GM12878 (cell line): ENCODE data around the gene NCAPD2. TPM values are rescaled to one million over a fixed set of nuclear protein-coding genes. Genes with fewer than 3 reads are reported as not detected.

Source experiments
- ATAC-seq: fragments of 200-7000 bp; cut with Tn5 transposase; 3 replicates; pipeline ENCODE4 v1.9.1; 2020; ENCODE audit warnings: mild to moderate bottlenecking, moderate library complexity
- BruUV-seq: library from RNA; stranded (reverse); fragments of 400-500 nt; replicated peaks from 2 replicates; lab custom pipeline; 2021; lab: Mats Ljungman, UMichigan
- CTCF ChIA-PET: fragments of 300-600 bp; sonication (Branson Sonifier 250); formaldehyde crosslinking; extraction: SDS; loops from one replicate; lab custom pipeline; 2021; ENCODE audit warnings: inconsistent platforms; lab: Yijun Ruan, JAX
- POLR2A ChIA-PET: fragments of 350-600 bp; formaldehyde crosslinking; extraction: SDS; loops from one replicate; lab custom pipeline; 2021; ENCODE audit warnings: inconsistent platforms; lab: Charles Lee
- RAD21 ChIA-PET: fragments of 300-600 bp; sonication (Branson Sonifier 250); formaldehyde crosslinking; loops from one replicate; lab custom pipeline; 2023; ENCODE audit warnings: antibody characterized with exemption; ENCODE audit not compliant: unreplicated experiment; lab: Charles Lee
- SMC1A ChIA-PET: fragments of 300-600 bp; sonication (Branson Sonifier 250); formaldehyde crosslinking; loops from one replicate; lab custom pipeline; 2023; ENCODE audit not compliant: unreplicated experiment, uncharacterized antibody; lab: Charles Lee
- DNase-seq: peaks from one replicate; pipeline ENCODE4 v3.0.0-alpha.2; 2011; ENCODE audit warnings: low read depth, low spot score
- FAIRE-seq: peaks from 3 replicates; lab custom pipeline; 2011; peaks lifted over from hg19 to GRCh38; lab: Jason Lieb, UNC
- H2AFZ ChIP-seq: 2 replicates; pipeline ENCODE4 v1.6.0; 2011; ENCODE audit warnings: low read depth, low read length, control low read depth; ENCODE audit not compliant: control insufficient read depth
- H3K27ac ChIP-seq: 2 replicates; pipeline ENCODE4 v1.5.1; 2011; ENCODE audit warnings: control low read depth; ENCODE audit not compliant: control insufficient read depth, insufficient read depth
- H3K27me3 ChIP-seq, 2 experiments: replicated peaks in 1 of 2; 2 replicates each; pipeline versions ENCODE4 v1.6.0 to v1.6.1; 2011; ENCODE audit warnings: low read length in 1 of 2; ENCODE audit not compliant: control insufficient read depth in 2 of 2, insufficient read depth in 2 of 2
- H3K36me3 ChIP-seq, 2 experiments: 2 replicates each; pipeline ENCODE4 v1.5.1; 2011; ENCODE audit warnings: low read length in 1 of 2; ENCODE audit not compliant: control insufficient read depth in 2 of 2, insufficient read depth in 2 of 2
- H3K4me1 ChIP-seq: 2 replicates; pipeline ENCODE4 v1.6.1; 2011; ENCODE audit warnings: mild to moderate bottlenecking, low read length, moderate library complexity, mixed read lengths; ENCODE audit not compliant: control insufficient read depth, insufficient read depth
- H3K4me2 ChIP-seq: 2 replicates; pipeline ENCODE4 v1.6.0; 2011; ENCODE audit warnings: control low read depth; ENCODE audit not compliant: control insufficient read depth, insufficient read depth
- H3K4me3 ChIP-seq: fragments of 200-600 bp; sonication (generic); 2 replicates; pipeline ENCODE4 v1.5.1; 2016
- H3K79me2 ChIP-seq: 2 replicates; pipeline ENCODE4 v1.6.0; 2011; ENCODE audit warnings: low read length; ENCODE audit not compliant: control insufficient read depth, insufficient read depth
- H3K9ac ChIP-seq: 2 replicates; pipeline ENCODE4 v1.8.0; 2011; ENCODE audit warnings: low read length, control low read depth, mixed read lengths; ENCODE audit not compliant: control insufficient read depth, insufficient read depth
- H3K9me3 ChIP-seq: replicated peaks from 3 replicates; pipeline ENCODE4 v1.5.1; 2011; ENCODE audit warnings: mild to moderate bottlenecking, low read length; ENCODE audit not compliant: control insufficient read depth, insufficient read depth
- H4K20me1 ChIP-seq: 2 replicates; pipeline ENCODE4 v1.6.0; 2011; ENCODE audit not compliant: control insufficient read depth, insufficient read depth
- FOS ChIP-seq: IDR thresholded peaks from 3 replicates; pipeline ENCODE4 v1.6.1; 2011; ENCODE audit warnings: borderline replicate concordance; ENCODE audit not compliant: insufficient read length; ENCODE audit errors: extremely low read depth
- GATAD2B ChIP-seq: fragments of 450-650 bp; conservative IDR thresholded peaks from 2 replicates; pipeline ENCODE4 v1.6.1; 2017; ENCODE audit warnings: low read depth, mild to moderate bottlenecking, moderate library complexity
- HDGF ChIP-seq: fragments of 450-650 bp; IDR thresholded peaks from 2 replicates; pipeline ENCODE4 v1.6.1; 2016; ENCODE audit warnings: antibody characterized with exemption
- MEF2B ChIP-seq: fragments of 450-650 bp; IDR thresholded peaks from 2 replicates; pipeline ENCODE4 v1.6.1; 2018; ENCODE audit warnings: mild to moderate bottlenecking, moderate library complexity; ENCODE audit not compliant: partially characterized antibody, poor library complexity, severe bottlenecking
- MTA2 ChIP-seq: fragments of 450-650 bp; IDR thresholded peaks from 2 replicates; pipeline ENCODE4 v1.6.1; 2016; ENCODE audit warnings: low read depth, mild to moderate bottlenecking, moderate library complexity
- NBN ChIP-seq: fragments of 450-650 bp; IDR thresholded peaks from 2 replicates; pipeline ENCODE4 v1.6.1; 2016
- NFYB ChIP-seq: IDR thresholded peaks from 2 replicates; pipeline ENCODE4 v1.6.1; 2011; ENCODE audit warnings: low read depth, mild to moderate bottlenecking, low read length, improper control_type of control experiment, moderate library complexity; ENCODE audit not compliant: insufficient read depth
- NR2F1 ChIP-seq: fragments of 450-650 bp; conservative IDR thresholded peaks from 2 replicates; pipeline ENCODE4 v1.6.1; 2017; ENCODE audit warnings: mild to moderate bottlenecking
- SMAD1 ChIP-seq: fragments of 450-650 bp; IDR thresholded peaks from 2 replicates; pipeline ENCODE4 v1.6.1; 2018; ENCODE audit warnings: mild to moderate bottlenecking, low read depth; ENCODE audit not compliant: partially characterized antibody
- STAT3 ChIP-seq: IDR thresholded peaks from 2 replicates; pipeline ENCODE4 v1.6.1; 2011; ENCODE audit warnings: low read depth, low read length, improper control_type of control experiment
- SUPT20H ChIP-seq: IDR thresholded peaks from 2 replicates; pipeline ENCODE4 v1.6.1; 2011; ENCODE audit warnings: low read depth, mild to moderate bottlenecking, low read length, moderate library complexity, borderline replicate concordance; ENCODE audit not compliant: control insufficient read depth
- WRNIP1 ChIP-seq: IDR thresholded peaks from 2 replicates; pipeline ENCODE4 v1.6.1; 2011; ENCODE audit warnings: low read depth, low read length, improper control_type of control experiment, borderline replicate concordance
- ZNF207 ChIP-seq: fragments of 450-650 bp; IDR thresholded peaks from 2 replicates; pipeline ENCODE4 v1.6.1; 2014; ENCODE audit warnings: antibody characterized with exemption, mild to moderate bottlenecking, borderline replicate concordance
- WGBS: methylation state at CpG from one replicate; pipeline ENCODE4 v1.1.6; 2016; ENCODE audit warnings: low lambda C conversion rate; ENCODE audit not compliant: insufficient replicate concordance, insufficient coverage; ENCODE audit errors: missing lambda C conversion rate; 5-methylcytosine and 5-hydroxymethylcytosine counted together
- in situ Hi-C: fragments of 300-500 bp; cut with MboI; formaldehyde crosslinking; loops from 9 replicates; pipeline ENCODE4 v1.14.3; 2018; ENCODE audit warnings: mixed read lengths
- intact Hi-C: fragments of 100-400 bp; cut with micrococcal nuclease; formaldehyde crosslinking; loops from one replicate; pipeline ENCODE4 v1.14.2; 2022; ENCODE audit not compliant: unreplicated experiment
- polyA plus RNA-seq, 11 experiments: library from polyadenylated mRNA; depleted of rRNA in 4 of 11; unstranded in 6 of 11; stranded (reverse) in 5 of 11; fragments of >200 nt; fragmentation: Nextera tagmentation in 4 of 11; fragmentation: Illumina TruSeq in 1 of 11; extraction: Ambion mirVana in 4 of 11; extraction: Trizol in 1 of 11; gene quantifications; 1 replicate in 1 of 11; 2 replicates in 10 of 11; pipeline versions ENCODE4 v1.2.1 to v1.2.3, GENCODE V29; 2011 to 2016; ENCODE audit warnings: inconsistent platforms in 2 of 11, missing spikeins in 2 of 11, low read depth in 1 of 11
- total RNA-seq, 4 experiments: library from RNA; depleted of rRNA in 3 of 4; stranded (reverse); fragments of >200 nt in 3 of 4; fragmentation: Illumina TruSeq in 1 of 4; extraction: Trizol in 1 of 4; gene quantifications; 2 replicates each; pipeline versions ENCODE4 v1.2.1 to v1.2.3, GENCODE V29; 2013 to 2021
- TF ChIP-seq, protein P1 (sequence below): fragments of 450-650 bp; IDR thresholded peaks from 2 replicates; pipeline ENCODE4 v1.6.1; 2017; ENCODE audit warnings: antibody characterized with exemption, mild to moderate bottlenecking, moderate library complexity
- TF ChIP-seq, protein P2 (sequence below): fragments of 450-650 bp; IDR thresholded peaks from 2 replicates; pipeline ENCODE4 v1.6.1; 2017; ENCODE audit warnings: mild to moderate bottlenecking
- TF ChIP-seq, protein P3 (sequence below): fragments of 150-350 bp; IDR thresholded peaks from 2 replicates; pipeline ENCODE4 v1.6.1; 2016; ENCODE audit warnings: low read depth, low read length

Gene NCAPD2
- total and polyA plus RNA-seq, 10 of the 15 experiments (the other 5 are each of a cell fraction or from before 2014, with no cell fraction given), result 24.2 to 160 (median 110) TPM

DNA sequence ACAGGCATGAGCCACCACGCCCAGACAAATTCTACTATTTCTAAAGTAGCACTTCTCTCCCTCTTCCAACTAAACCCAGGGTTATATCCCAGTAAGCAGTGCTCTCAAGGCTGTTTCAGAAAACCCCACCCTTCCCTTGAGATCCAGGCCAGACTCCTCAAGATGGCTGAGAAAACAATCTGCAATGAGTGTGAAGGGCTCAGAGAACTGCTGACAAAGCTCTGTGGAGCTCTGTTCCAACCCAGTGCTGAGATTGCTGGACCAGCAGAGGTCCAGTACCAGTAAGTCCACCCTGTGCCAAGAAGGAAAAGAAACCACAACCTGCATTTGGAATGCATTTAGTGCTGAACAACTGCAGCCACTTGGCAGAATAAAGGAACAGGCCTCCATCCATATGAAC is 65.6 kb downstream of the NCAPD2 start:
- H3K79me2 ChIP-seq, result peaks cover 18% of the 10 kb centered on the region
- CTCF ChIA-PET, result interaction anchor here (0.9 to 2.9 kb wide), 4 partner anchors 9 to 125 kb away, joined by 3 to 12 read pairs (median 7); partner anchors contain the start of gene NOP2
- POLR2A ChIA-PET, result no interaction called here
- H3K4me1 ChIP-seq, result peaks cover under 1% of the 10 kb centered on the region; the same call in 1 of the 2 replicates
- H2AFZ ChIP-seq, result no peak overlapping the region
- TF ChIP-seq, protein P1, sequence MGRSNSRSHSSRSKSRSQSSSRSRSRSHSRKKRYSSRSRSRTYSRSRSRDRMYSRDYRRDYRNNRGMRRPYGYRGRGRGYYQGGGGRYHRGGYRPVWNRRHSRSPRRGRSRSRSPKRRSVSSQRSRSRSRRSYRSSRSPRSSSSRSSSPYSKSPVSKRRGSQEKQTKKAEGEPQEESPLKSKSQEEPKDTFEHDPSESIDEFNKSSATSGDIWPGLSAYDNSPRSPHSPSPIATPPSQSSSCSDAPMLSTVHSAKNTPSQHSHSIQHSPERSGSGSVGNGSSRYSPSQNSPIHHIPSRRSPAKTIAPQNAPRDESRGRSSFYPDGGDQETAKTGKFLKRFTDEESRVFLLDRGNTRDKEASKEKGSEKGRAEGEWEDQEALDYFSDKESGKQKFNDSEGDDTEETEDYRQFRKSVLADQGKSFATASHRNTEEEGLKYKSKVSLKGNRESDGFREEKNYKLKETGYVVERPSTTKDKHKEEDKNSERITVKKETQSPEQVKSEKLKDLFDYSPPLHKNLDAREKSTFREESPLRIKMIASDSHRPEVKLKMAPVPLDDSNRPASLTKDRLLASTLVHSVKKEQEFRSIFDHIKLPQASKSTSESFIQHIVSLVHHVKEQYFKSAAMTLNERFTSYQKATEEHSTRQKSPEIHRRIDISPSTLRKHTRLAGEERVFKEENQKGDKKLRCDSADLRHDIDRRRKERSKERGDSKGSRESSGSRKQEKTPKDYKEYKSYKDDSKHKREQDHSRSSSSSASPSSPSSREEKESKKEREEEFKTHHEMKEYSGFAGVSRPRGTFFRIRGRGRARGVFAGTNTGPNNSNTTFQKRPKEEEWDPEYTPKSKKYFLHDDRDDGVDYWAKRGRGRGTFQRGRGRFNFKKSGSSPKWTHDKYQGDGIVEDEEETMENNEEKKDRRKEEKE, result no peak
- TF ChIP-seq MTA2 (no peak), STAT3 (no peak), WRNIP1 (no peak), FOS (no peak), HDGF (no peak), ZNF207 (no peak), NR2F1 (no peak), NFYB (no peak), NBN (no peak), SMAD1 (no peak), SUPT20H (no peak), MEF2B (no peak), GATAD2B (no peak)
- TF ChIP-seq, protein P2, sequence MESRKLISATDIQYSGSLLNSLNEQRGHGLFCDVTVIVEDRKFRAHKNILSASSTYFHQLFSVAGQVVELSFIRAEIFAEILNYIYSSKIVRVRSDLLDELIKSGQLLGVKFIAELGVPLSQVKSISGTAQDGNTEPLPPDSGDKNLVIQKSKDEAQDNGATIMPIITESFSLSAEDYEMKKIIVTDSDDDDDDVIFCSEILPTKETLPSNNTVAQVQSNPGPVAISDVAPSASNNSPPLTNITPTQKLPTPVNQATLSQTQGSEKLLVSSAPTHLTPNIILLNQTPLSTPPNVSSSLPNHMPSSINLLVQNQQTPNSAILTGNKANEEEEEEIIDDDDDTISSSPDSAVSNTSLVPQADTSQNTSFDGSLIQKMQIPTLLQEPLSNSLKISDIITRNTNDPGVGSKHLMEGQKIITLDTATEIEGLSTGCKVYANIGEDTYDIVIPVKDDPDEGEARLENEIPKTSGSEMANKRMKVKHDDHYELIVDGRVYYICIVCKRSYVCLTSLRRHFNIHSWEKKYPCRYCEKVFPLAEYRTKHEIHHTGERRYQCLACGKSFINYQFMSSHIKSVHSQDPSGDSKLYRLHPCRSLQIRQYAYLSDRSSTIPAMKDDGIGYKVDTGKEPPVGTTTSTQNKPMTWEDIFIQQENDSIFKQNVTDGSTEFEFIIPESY, result no peak
- TF ChIP-seq, protein P3, sequence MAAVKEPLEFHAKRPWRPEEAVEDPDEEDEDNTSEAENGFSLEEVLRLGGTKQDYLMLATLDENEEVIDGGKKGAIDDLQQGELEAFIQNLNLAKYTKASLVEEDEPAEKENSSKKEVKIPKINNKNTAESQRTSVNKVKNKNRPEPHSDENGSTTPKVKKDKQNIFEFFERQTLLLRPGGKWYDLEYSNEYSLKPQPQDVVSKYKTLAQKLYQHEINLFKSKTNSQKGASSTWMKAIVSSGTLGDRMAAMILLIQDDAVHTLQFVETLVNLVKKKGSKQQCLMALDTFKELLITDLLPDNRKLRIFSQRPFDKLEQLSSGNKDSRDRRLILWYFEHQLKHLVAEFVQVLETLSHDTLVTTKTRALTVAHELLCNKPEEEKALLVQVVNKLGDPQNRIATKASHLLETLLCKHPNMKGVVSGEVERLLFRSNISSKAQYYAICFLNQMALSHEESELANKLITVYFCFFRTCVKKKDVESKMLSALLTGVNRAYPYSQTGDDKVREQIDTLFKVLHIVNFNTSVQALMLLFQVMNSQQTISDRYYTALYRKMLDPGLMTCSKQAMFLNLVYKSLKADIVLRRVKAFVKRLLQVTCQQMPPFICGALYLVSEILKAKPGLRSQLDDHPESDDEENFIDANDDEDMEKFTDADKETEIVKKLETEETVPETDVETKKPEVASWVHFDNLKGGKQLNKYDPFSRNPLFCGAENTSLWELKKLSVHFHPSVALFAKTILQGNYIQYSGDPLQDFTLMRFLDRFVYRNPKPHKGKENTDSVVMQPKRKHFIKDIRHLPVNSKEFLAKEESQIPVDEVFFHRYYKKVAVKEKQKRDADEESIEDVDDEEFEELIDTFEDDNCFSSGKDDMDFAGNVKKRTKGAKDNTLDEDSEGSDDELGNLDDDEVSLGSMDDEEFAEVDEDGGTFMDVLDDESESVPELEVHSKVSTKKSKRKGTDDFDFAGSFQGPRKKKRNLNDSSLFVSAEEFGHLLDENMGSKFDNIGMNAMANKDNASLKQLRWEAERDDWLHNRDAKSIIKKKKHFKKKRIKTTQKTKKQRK, result no peak
- TF ChIP-seq, all 136 proteins: peak for 0
- H3K4me2 ChIP-seq, result no peak overlapping the region
- no peak overlapping the region for H3K9ac ChIP-seq
- no peaks in the 10 kb centered on the region for H3K9me3 ChIP-seq
- H4K20me1 ChIP-seq, result no peaks in the 10 kb centered on the region
- FAIRE-seq, result no peak
- H3K27me3 ChIP-seq, result no peaks in the 10 kb centered on the region
- no peak for DNase-seq
- no peak for ATAC-seq
- WGBS, result 93% methylated on average over 1 of the region's 1 CpG
- no peak overlapping the region for H3K27ac ChIP-seq
- intact Hi-C loops, result no loop called here
- ChIA-PET RAD21 (no interaction called here), SMC1A (interaction anchor here (0.6 to 2.6 kb wide), 3 partner anchors 65 to 134 kb away, joined by 3 to 10 read pairs (median 3); no protein-coding TSS in a partner anchor)
- no peak overlapping the region for H3K4me3 ChIP-seq
- in situ Hi-C loops, result no loop called here
- peaks cover 40 to 44% of the 10 kb centered on the region in 2 experiments for H3K36me3 ChIP-seq
- no TSS peak for BruUV-seq
